Measurements from ENCODE around the gene TUFM. TPM values are rescaled to one million over a fixed set of nuclear protein-coding genes. Genes with fewer than 3 reads are reported as not detected.

The TUFM gene
- total RNA-seq, 4 donors from 2014 or later = 48.3 to 92.9 (median 61.6) TPM

DNA sequence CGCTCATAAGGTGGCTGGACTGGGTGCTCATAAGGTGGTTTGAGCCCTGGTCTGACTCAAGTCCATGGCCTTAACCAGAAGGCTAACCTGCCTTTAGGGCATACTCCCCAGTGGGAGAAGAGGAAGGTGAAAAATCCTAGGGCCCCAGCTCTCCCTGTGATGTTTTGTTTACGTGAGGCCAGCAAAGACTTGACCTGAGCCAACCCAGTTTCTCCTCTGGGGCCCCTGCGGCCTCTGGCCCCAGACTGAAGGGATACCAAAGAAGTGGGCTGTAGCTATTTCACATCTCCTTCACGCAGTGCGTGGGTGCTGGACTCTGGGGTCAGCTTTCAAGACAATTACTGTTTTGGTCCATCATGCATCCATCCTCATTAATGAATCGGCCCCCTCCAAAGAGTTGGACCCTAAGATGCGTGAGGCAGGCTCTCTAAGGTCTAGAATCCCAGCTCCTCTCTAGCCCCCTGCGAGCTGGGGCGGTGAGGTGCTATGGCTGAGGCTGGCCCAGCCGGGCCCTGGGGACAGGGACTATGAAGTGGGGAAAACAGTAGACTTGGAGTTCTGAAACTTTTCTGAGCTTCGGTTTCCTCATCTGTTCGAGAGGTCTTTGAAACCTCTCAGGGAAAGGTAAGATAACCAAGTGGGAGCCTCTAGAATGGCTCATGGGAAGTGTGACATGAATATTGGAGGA is 19.0 kb upstream of the TUFM start:
- DNase-seq = no peak
- H3K4me1 ChIP-seq = peaks cover 0 to 9% of the 10 kb centered on the region in 2 donors
- H3K36me3 ChIP-seq = no peaks in the 10 kb centered on the region
- no peaks in the 10 kb centered on the region for H3K9me3 ChIP-seq
- TF ChIP-seq, protein P1, sequence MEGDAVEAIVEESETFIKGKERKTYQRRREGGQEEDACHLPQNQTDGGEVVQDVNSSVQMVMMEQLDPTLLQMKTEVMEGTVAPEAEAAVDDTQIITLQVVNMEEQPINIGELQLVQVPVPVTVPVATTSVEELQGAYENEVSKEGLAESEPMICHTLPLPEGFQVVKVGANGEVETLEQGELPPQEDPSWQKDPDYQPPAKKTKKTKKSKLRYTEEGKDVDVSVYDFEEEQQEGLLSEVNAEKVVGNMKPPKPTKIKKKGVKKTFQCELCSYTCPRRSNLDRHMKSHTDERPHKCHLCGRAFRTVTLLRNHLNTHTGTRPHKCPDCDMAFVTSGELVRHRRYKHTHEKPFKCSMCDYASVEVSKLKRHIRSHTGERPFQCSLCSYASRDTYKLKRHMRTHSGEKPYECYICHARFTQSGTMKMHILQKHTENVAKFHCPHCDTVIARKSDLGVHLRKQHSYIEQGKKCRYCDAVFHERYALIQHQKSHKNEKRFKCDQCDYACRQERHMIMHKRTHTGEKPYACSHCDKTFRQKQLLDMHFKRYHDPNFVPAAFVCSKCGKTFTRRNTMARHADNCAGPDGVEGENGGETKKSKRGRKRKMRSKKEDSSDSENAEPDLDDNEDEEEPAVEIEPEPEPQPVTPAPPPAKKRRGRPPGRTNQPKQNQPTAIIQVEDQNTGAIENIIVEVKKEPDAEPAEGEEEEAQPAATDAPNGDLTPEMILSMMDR (IDR thresholded peaks at IDR 0.05) = no peak
- no peak for TF ChIP-seq POLR2A (IDR thresholded peaks at IDR 0.05)
- intact Hi-C loops (cut with DNase I; ENCODE audit: low total_unique reads) = no loop called here
- H3K4me3 ChIP-seq = no peak overlapping the region
- H3K27ac ChIP-seq = no peak overlapping the region
- H3K27me3 ChIP-seq = no peaks in the 10 kb centered on the region

DNA sequence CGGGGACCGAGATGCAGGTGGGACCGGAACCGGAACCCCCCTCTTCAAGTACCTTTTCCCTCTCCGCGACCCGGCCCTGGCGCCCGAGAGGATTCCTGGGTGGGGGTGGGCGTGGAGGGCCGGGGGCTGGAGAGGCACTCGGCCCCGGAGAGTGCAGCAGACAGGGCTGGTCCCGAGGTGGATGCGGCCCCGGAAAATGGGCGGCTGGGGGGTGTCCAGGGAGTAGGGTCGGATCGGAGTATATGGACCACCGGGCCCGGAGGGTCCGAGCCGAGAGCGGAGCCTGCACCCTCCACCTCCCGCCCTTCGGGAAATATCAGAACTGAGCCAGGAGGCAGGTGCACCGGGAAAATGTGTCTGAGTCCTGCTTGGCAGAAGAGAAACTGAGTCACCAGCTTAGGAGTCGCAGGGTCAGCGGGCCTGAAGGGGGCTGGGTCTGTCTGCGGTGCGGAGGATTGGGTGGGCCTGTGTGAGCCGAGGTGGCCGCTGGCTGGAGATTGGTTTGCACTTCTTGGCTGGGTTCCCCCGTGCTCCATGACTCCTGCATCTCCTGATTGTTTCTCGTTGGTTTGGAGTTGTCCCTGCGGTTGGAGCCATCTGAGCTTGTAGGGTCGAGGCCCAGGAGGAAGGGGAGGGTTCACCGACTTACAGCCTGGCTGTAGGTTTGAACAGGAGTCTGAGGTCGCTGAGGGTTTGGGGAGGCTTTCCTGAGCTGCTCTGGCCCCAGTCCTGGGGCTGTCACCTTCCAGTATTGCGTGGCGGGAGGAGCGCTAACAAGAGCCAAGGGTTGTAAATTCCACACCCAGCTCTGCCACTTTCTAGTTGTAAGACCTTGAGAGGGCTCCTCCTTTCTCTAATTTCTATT is 18.0 kb upstream of the TUFM start:
- peak; percentile 40 to 45 for DNase-seq
- H3K4me3 ChIP-seq = peak overlapping the region; percentile 81 to 94
- TF ChIP-seq POLR2A (IDR thresholded peaks at IDR 0.05) = no peak
- TF ChIP-seq, protein P1 (IDR thresholded peaks at IDR 0.05) = no peak
- H3K27ac ChIP-seq = peak overlapping the region; percentile 95 to 96
- H3K36me3 ChIP-seq = no peaks in the 10 kb centered on the region
- no peaks in the 10 kb centered on the region for H3K9me3 ChIP-seq
- H3K27me3 ChIP-seq = no peaks in the 10 kb centered on the region
- intact Hi-C loops (cut with DNase I; ENCODE audit: low total_unique reads) = no loop called here
- H3K4me1 ChIP-seq = peaks cover 0 to 9% of the 10 kb centered on the region in 2 donors

DNA sequence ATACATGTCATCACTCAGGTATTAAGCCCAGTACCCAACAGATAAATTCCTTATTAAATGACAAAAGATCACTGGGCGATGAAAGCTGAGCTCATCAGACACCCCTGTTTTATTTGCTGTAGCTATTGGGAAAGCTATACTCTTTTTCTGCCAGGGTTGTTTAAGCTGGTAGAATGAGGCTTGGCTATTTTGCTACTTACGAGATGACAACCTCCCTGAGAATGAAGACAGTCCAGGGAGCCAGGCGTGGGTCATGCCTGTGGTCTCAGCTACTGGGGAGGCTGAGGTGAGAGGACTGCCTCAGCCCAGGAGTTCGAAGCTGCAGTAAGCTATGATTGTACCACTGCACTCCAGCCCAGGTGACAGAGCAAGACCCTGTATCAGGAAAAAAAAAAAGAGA is 13.2 kb upstream of the TUFM start:
- no peak for DNase-seq
- TF ChIP-seq POLR2A (IDR thresholded peaks at IDR 0.05) = no peak
- TF ChIP-seq, protein P1 (IDR thresholded peaks at IDR 0.05) = no peak
- H3K4me3 ChIP-seq = no peak overlapping the region
- intact Hi-C loops (cut with DNase I; ENCODE audit: low total_unique reads) = no loop called here
- no peaks in the 10 kb centered on the region for H3K27me3 ChIP-seq
- no peaks in the 10 kb centered on the region for H3K9me3 ChIP-seq
- no peak overlapping the region for H3K27ac ChIP-seq
- H3K4me1 ChIP-seq = no peaks in the 10 kb centered on the region
- H3K36me3 ChIP-seq = no peaks in the 10 kb centered on the region

DNA sequence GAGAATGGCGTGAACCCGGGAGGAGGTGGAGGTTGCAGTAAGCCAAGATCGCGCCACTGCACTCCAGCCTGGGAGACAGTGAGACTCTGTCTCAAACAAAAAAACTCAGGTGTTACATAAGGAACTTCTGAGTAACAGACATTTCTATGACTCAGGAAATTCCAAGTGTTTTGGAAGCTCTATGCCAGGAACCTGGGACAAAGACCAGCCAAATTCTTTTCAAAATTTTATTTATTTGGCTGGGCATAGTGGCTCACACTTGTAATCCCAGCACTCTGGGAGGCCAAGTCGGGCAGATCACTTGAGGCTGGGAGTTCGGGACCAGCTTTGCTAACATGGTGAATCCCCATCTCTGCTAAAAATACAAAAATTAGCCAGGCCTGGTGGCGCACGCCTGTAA is 12.3 kb upstream of the TUFM start:
- H3K36me3 ChIP-seq = no peaks in the 10 kb centered on the region
- H3K27ac ChIP-seq = no peak overlapping the region
- no peak for TF ChIP-seq POLR2A (IDR thresholded peaks at IDR 0.05)
- TF ChIP-seq, protein P1 (IDR thresholded peaks at IDR 0.05) = no peak
- no peaks in the 10 kb centered on the region for H3K4me1 ChIP-seq
- DNase-seq = no peak
- H3K4me3 ChIP-seq = no peak overlapping the region
- intact Hi-C loops (cut with DNase I; ENCODE audit: low total_unique reads) = no loop called here
- H3K27me3 ChIP-seq = no peaks in the 10 kb centered on the region
- no peaks in the 10 kb centered on the region for H3K9me3 ChIP-seq

DNA sequence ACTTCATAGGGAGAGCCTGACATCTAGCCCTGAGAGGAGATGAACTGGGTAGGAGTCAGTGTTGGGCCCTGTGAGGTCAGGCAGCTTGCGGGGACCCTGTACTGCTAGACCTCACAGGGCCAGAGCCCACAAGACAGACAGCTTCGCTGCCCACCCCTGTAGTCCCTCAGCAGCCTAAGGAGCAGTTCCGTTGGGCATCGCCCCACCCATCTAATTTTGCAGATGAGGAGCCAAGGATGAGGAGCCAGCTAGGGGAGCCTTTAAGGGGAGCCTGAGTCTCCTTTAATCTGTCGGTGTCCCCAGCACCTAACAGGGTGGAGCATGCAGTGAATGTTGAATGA is 755 bp upstream of the TUFM start:
- Histone ChIP-seq H3K27ac (peak overlapping the region; percentile 92 to 94), H3K4me3 (peak overlapping the region; percentile 90), H3K9me3 (no peaks in the 10 kb centered on the region), H3K4me1 (peaks cover 3 to 7% of the 10 kb centered on the region in 2 donors), H3K36me3 (no peaks in the 10 kb centered on the region), H3K27me3 (no peaks in the 10 kb centered on the region)
- intact Hi-C loops (cut with DNase I; ENCODE audit: low total_unique reads) = no loop called here
- DNase-seq = no peak
- no peak for TF ChIP-seq POLR2A (IDR thresholded peaks at IDR 0.05)
- TF ChIP-seq, protein P1 (IDR thresholded peaks at IDR 0.05) = no peak
